ENCODE data around the gene RGL2. TPM values are rescaled to one million over a fixed set of nuclear protein-coding genes. Genes with fewer than 3 reads are reported as not detected.

RGL2 gene
- total and polyA plus RNA-seq, 10 of the 15 experiments (the other 5 are each of a cell fraction or from before 2014, with no cell fraction given): 0.84 to 21.2 (median 6.8) TPM

DNA sequence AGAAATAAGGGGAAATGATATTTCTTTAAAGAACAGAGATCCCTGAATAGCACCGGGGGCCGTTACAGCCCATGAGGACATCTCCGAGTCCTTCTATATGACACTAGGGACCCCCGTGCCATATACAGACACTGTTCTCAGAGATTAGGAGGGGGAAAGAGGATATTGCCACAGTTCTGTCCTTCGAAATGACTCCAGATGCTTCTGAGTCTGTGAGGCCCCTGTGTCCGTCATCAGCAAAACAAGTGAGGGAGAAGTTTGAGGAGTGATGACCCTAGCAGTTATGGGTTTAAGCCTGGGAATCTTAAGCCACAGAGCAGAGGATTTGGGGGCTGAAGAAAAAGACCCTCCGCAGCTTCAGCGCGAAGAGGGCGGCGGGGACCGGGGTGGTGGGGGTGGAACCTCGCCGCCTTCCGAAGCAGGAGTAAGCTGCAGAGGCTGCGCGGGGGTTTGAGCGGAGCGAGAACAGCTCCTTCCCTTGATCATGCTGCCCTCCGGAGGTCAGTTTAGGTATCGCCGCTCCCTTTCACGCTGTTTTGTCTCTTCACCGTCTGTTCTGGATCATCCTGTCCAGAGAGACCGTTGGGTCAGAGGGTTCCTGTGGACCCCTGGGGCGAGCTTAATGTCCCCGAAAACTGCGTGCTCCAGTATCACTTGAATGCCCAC, 50.6 kb downstream of the RGL2 start (continued):
- TF ChIP-seq NBN (IDR thresholded peaks at IDR 0.05): peak; percentile 45; the same call in 1 of the 2 replicates
- TF ChIP-seq ZNF217 (IDR thresholded peaks at IDR 0.05): no peak
- TF ChIP-seq PAX8 (IDR thresholded peaks at IDR 0.05): no peak
- no peak for TF ChIP-seq ASH2L (IDR thresholded peaks at IDR 0.05; ENCODE audit: borderline replicate concordance, low read depth)
- TF ChIP-seq, protein P1, sequence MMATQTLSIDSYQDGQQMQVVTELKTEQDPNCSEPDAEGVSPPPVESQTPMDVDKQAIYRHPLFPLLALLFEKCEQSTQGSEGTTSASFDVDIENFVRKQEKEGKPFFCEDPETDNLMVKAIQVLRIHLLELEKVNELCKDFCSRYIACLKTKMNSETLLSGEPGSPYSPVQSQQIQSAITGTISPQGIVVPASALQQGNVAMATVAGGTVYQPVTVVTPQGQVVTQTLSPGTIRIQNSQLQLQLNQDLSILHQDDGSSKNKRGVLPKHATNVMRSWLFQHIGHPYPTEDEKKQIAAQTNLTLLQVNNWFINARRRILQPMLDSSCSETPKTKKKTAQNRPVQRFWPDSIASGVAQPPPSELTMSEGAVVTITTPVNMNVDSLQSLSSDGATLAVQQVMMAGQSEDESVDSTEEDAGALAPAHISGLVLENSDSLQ (IDR thresholded peaks at IDR 0.05): no peak
- TF ChIP-seq CHD4 (IDR thresholded peaks at IDR 0.05): no peak
- TF ChIP-seq, protein P2, sequence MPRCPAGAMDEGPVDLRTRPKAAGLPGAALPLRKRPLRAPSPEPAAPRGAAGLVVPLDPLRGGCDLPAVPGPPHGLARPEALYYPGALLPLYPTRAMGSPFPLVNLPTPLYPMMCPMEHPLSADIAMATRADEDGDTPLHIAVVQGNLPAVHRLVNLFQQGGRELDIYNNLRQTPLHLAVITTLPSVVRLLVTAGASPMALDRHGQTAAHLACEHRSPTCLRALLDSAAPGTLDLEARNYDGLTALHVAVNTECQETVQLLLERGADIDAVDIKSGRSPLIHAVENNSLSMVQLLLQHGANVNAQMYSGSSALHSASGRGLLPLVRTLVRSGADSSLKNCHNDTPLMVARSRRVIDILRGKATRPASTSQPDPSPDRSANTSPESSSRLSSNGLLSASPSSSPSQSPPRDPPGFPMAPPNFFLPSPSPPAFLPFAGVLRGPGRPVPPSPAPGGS (IDR thresholded peaks at IDR 0.05; ENCODE audit: borderline replicate concordance, insufficient read depth, low read depth, low read length, poor library complexity, severe bottlenecking): no peak
- TF ChIP-seq, protein P3, sequence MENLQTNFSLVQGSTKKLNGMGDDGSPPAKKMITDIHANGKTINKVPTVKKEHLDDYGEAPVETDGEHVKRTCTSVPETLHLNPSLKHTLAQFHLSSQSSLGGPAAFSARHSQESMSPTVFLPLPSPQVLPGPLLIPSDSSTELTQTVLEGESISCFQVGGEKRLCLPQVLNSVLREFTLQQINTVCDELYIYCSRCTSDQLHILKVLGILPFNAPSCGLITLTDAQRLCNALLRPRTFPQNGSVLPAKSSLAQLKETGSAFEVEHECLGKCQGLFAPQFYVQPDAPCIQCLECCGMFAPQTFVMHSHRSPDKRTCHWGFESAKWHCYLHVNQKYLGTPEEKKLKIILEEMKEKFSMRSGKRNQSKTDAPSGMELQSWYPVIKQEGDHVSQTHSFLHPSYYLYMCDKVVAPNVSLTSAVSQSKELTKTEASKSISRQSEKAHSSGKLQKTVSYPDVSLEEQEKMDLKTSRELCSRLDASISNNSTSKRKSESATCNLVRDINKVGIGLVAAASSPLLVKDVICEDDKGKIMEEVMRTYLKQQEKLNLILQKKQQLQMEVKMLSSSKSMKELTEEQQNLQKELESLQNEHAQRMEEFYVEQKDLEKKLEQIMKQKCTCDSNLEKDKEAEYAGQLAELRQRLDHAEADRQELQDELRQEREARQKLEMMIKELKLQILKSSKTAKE (IDR thresholded peaks at IDR 0.05; ENCODE audit: low read depth, poor library complexity, severe bottlenecking): peak; percentile 48
- no peak for TF ChIP-seq TBL1XR1 (IDR thresholded peaks at IDR 0.05; ENCODE audit: low read depth, low read length)
- no peak for TF ChIP-seq TCF7 (IDR thresholded peaks at IDR 0.05; ENCODE audit: borderline replicate concordance)
- TF ChIP-seq PML (IDR thresholded peaks at IDR 0.05; ENCODE audit: low read length): no peak
- TF ChIP-seq MTA3 (IDR thresholded peaks at IDR 0.05; ENCODE audit: borderline replicate concordance, low read length): no peak
- no peak; the same call in 1 of the 2 replicates for TF ChIP-seq CHD2 (IDR thresholded peaks at IDR 0.05; ENCODE audit: borderline replicate concordance, low read depth, low read length)
- no peak for TF ChIP-seq ZNF622 (IDR thresholded peaks at IDR 0.05)
- TF ChIP-seq, protein P4, sequence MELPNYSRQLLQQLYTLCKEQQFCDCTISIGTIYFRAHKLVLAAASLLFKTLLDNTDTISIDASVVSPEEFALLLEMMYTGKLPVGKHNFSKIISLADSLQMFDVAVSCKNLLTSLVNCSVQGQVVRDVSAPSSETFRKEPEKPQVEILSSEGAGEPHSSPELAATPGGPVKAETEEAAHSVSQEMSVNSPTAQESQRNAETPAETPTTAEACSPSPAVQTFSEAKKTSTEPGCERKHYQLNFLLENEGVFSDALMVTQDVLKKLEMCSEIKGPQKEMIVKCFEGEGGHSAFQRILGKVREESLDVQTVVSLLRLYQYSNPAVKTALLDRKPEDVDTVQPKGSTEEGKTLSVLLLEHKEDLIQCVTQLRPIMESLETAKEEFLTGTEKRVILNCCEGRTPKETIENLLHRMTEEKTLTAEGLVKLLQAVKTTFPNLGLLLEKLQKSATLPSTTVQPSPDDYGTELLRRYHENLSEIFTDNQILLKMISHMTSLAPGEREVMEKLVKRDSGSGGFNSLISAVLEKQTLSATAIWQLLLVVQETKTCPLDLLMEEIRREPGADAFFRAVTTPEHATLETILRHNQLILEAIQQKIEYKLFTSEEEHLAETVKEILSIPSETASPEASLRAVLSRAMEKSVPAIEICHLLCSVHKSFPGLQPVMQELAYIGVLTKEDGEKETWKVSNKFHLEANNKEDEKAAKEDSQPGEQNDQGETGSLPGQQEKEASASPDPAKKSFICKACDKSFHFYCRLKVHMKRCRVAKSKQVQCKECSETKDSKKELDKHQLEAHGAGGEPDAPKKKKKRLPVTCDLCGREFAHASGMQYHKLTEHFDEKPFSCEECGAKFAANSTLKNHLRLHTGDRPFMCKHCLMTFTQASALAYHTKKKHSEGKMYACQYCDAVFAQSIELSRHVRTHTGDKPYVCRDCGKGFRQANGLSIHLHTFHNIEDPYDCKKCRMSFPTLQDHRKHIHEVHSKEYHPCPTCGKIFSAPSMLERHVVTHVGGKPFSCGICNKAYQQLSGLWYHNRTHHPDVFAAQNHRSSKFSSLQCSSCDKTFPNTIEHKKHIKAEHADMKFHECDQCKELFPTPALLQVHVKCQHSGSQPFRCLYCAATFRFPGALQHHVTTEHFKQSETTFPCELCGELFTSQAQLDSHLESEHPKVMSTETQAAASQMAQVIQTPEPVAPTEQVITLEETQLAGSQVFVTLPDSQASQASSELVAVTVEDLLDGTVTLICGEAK (IDR thresholded peaks at IDR 0.05; ENCODE audit: borderline replicate concordance): no peak
- TF ChIP-seq JUNB (IDR thresholded peaks at IDR 0.05): no peak
- TF ChIP-seq ZNF274 (IDR thresholded peaks at IDR 0.05; ENCODE audit: insufficient read depth, insufficient read length): no peak
- no peak for TF ChIP-seq MYC (IDR thresholded peaks at IDR 0.05; ENCODE audit: insufficient read depth, insufficient read length, insufficient replicate concordance, low read length, severe bottlenecking)
